ENCODE results near the gene PPL. TPM values are rescaled to one million over a fixed set of nuclear protein-coding genes. Genes with fewer than 3 reads are reported as not detected.
"Not testable (repeated sequence)": the region's sequence is repeated elsewhere in the genome, so short reads cannot be mapped to it uniquely, and the experiment has no call there.

Gene PPL
- total RNA-seq, 1 experiment from 2014 or later, result 56.4 TPM

- H3K4me2 ChIP-seq (ENCODE audit: low read length); H4K20me1 ChIP-seq (ENCODE audit: insufficient read depth); ATAC-seq; H3K9ac ChIP-seq (ENCODE audit: low read length); BruUV-seq (replicated peaks); H3K27ac ChIP-seq (ENCODE audit: low read depth, low read length); H3K36me3 ChIP-seq (ENCODE audit: control insufficient read depth in 1 of 2, insufficient read depth in 2 of 2, low read length in 2 of 2); H3K79me2 ChIP-seq (ENCODE audit: insufficient read depth, low read length); H3K4me3 ChIP-seq (replicated peaks in 1 of 2; ENCODE audit: low read depth in 1 of 2, low read length in 2 of 2); POLR2A ChIA-PET; H3K9me2 ChIP-seq (ENCODE audit: insufficient read depth); H2AFZ ChIP-seq (ENCODE audit: low read depth, low read length, poor library complexity, severe bottlenecking); DNase-seq (ENCODE audit: low read depth, low spot score); RAD21 ChIA-PET (ENCODE audit: low non-redundant PET in 1 of 2, low total read pairs in 2 of 2, uncharacterized antibody in 2 of 2, unreplicated experiment in 2 of 2); H3K27me3 ChIP-seq (ENCODE audit: insufficient read depth, low read length); CTCF ChIA-PET; intact Hi-C loops (cut with micrococcal nuclease); H3K4me1 ChIP-seq (ENCODE audit: control insufficient read depth in 1 of 2, insufficient read depth in 2 of 2, low read length in 2 of 2); H3K9me3 ChIP-seq (ENCODE audit: control insufficient read depth in 1 of 2, insufficient read depth in 1 of 2, low read depth in 1 of 2, low read length in 2 of 2): not testable (repeated sequence)
Observed at GRCh38 chr16:4963527-4963926, 26.6 kb upstream of the PPL start.

- ChIA-PET POLR2A (no interaction called here), CTCF (no interaction called here), RAD21 (ENCODE audit: low non-redundant PET in 1 of 2, low total read pairs in 2 of 2, uncharacterized antibody in 2 of 2, unreplicated experiment in 2 of 2) (no interaction called here)
- H3K4me3 ChIP-seq (replicated peaks in 1 of 2; ENCODE audit: low read depth in 1 of 2, low read length in 2 of 2), result no peak overlapping the region
- ATAC-seq (no peak), DNase-seq (ENCODE audit: low read depth, low spot score) (no peak)
- H3K4me2 ChIP-seq (ENCODE audit: low read length), result no peak overlapping the region
- H3K36me3 ChIP-seq (ENCODE audit: control insufficient read depth in 1 of 2, insufficient read depth in 2 of 2, low read length in 2 of 2), result no peaks in the 10 kb centered on the region
- H3K9me2 ChIP-seq (ENCODE audit: insufficient read depth), result no peaks in the 10 kb centered on the region
- no peaks in the 10 kb centered on the region for H3K9me3 ChIP-seq (ENCODE audit: control insufficient read depth in 1 of 2, insufficient read depth in 1 of 2, low read depth in 1 of 2, low read length in 2 of 2)
- no peak overlapping the region for H2AFZ ChIP-seq (ENCODE audit: low read depth, low read length, poor library complexity, severe bottlenecking)
- H3K27me3 ChIP-seq (ENCODE audit: insufficient read depth, low read length), result peaks cover 9% of the 10 kb centered on the region; the same call in 1 of the 2 replicates
- intact Hi-C loops (cut with micrococcal nuclease), result no loop called here
- no peak overlapping the region for H3K27ac ChIP-seq (ENCODE audit: low read depth, low read length)
- no peak overlapping the region for H3K9ac ChIP-seq (ENCODE audit: low read length)
- no peak for TF ChIP-seq SP1 (IDR thresholded peaks at IDR 0.05; ENCODE audit: low read depth)
- no peak for TF ChIP-seq CTCF (IDR thresholded peaks at IDR 0.05 in 2 of 3, conservative IDR thresholded peaks at IDR 0.05 in 1 of 3; ENCODE audit: borderline replicate concordance in 1 of 3, insufficient read depth in 1 of 3, low read depth in 2 of 3, low read length in 2 of 3)
- no peak for TF ChIP-seq CEBPB (IDR thresholded peaks at IDR 0.05; ENCODE audit: low read depth)
- no peak for TF ChIP-seq MAX (IDR thresholded peaks at IDR 0.05)
- no peak for TF ChIP-seq ELF1 (IDR thresholded peaks at IDR 0.05; ENCODE audit: borderline replicate concordance, low read depth)
- no peak for TF ChIP-seq CBX3 (IDR thresholded peaks at IDR 0.05; ENCODE audit: low read depth)
- no peak for TF ChIP-seq YY1 (IDR thresholded peaks at IDR 0.05; ENCODE audit: extremely low read depth, insufficient replicate concordance, low read depth, low read length)
- TF ChIP-seq REST (IDR thresholded peaks at IDR 0.05; ENCODE audit: low read depth), result no peak
- no peak for TF ChIP-seq ZFX (IDR thresholded peaks at IDR 0.05)
- TF ChIP-seq JUND (IDR thresholded peaks at IDR 0.05), result no peak
- TF ChIP-seq POLR2A (IDR thresholded peaks at IDR 0.05; ENCODE audit: borderline replicate concordance, extremely low read depth, insufficient read depth, insufficient read length), result no peak
- TF ChIP-seq ZNF274 (IDR thresholded peaks at IDR 0.05; ENCODE audit: low read depth, low read length), result no peak
- no peak for TF ChIP-seq SRF (IDR thresholded peaks at IDR 0.05; ENCODE audit: low read depth)
- TF ChIP-seq ATF3 (IDR thresholded peaks at IDR 0.05), result no peak
- TF ChIP-seq EGR1 (IDR thresholded peaks at IDR 0.05; ENCODE audit: low read depth), result no peak
- TF ChIP-seq EZH2phosphoT487 (IDR thresholded peaks at IDR 0.05; ENCODE audit: borderline replicate concordance), result no peak
- no peaks in the 10 kb centered on the region for H3K79me2 ChIP-seq (ENCODE audit: insufficient read depth, low read length)
- peaks cover 5 to 7% of the 10 kb centered on the region in 2 experiments; a peak in 2 of 4 replicates for H3K4me1 ChIP-seq (ENCODE audit: control insufficient read depth in 1 of 2, insufficient read depth in 2 of 2, low read length in 2 of 2)
- BruUV-seq (replicated peaks), result no TSS peak
- H4K20me1 ChIP-seq (ENCODE audit: insufficient read depth), result no peaks in the 10 kb centered on the region
Observed at GRCh38 chr16:4962716-4963115, 25.8 kb upstream of the PPL start.
